HTR-8/SVneo (cell line): ENCODE results near the gene DLG5.

Experiments
- DNase-seq: peaks from one replicate; pipeline ENCODE4 v3.0.0; 2011; ENCODE audit warnings: low spot score, mixed read lengths; ENCODE audit not compliant: insufficient read length
- FAIRE-seq: peaks from 2 replicates; lab custom pipeline; 2011; peaks lifted over from hg19 to GRCh38; lab: Jason Lieb, UNC

Gene DLG5

GRCh38 chr10:77872947-77873535, 53.5 kb downstream of the DLG5 start:
- no peak for FAIRE-seq

GRCh38 chr10:77872151-77872946, 54.2 kb downstream of the DLG5 start:
- FAIRE-seq (no peak), DNase-seq (no peak)

More at GRCh38 chr10:77872947-77873535, 53.5 kb downstream of the DLG5 start:
- no peak for DNase-seq

GRCh38 chr10:77869626-77870420, 56.7 kb downstream of the DLG5 start:
- DNase-seq (no peak), FAIRE-seq (no peak)

GRCh38 chr10:77868523-77868922, 58.0 kb downstream of the DLG5 start:
- DNase-seq, result no peak
- no peak for FAIRE-seq

- no peak for FAIRE-seq
- DNase-seq, result no peak
These were observed 59.3 kb downstream of the DLG5 start for GRCh38 chr10:77867124-77867719.

- DNase-seq (no peak), FAIRE-seq (no peak)
These were observed 60.0 kb downstream of the DLG5 start for GRCh38 chr10:77866598-77866997.

- no peak for DNase-seq
- no peak for FAIRE-seq
These were observed 60.8 kb downstream of the DLG5 start for GRCh38 chr10:77865580-77866324.

GRCh38 chr10:77864151-77864851, 62.3 kb downstream of the DLG5 start:
- DNase-seq, result no peak
- no peak for FAIRE-seq

- FAIRE-seq (no peak), DNase-seq (no peak)
These were observed 63.1 kb downstream of the DLG5 start for GRCh38 chr10:77863446-77863845.

- FAIRE-seq (no peak), DNase-seq (no peak)
These were observed 64.0 kb downstream of the DLG5 start for GRCh38 chr10:77862595-77862994.

- FAIRE-seq (no peak), DNase-seq (no peak)
These were observed 65.2 kb downstream of the DLG5 start for GRCh38 chr10:77861366-77861765.

GRCh38 chr10:77859865-77860282, 66.7 kb downstream of the DLG5 start:
- no peak for DNase-seq
- FAIRE-seq, result no peak

- DNase-seq (no peak), FAIRE-seq (no peak)
These were observed 67.2 kb downstream of the DLG5 start for GRCh38 chr10:77859200-77859864.

- FAIRE-seq, result no peak
- DNase-seq, result no peak
These were observed 69.3 kb downstream of the DLG5 start for GRCh38 chr10:77857272-77857671.

- no peak for FAIRE-seq
These were observed 70.0 kb downstream of the DLG5 start for GRCh38 chr10:77856566-77856965.

GRCh38 chr10:77855404-77856155, 71.0 kb downstream of the DLG5 start:
- DNase-seq (no peak), FAIRE-seq (no peak)

More at GRCh38 chr10:77856566-77856965, 70.0 kb downstream of the DLG5 start:
- DNase-seq, result no peak

GRCh38 chr10:77854115-77854514, 72.4 kb downstream of the DLG5 start:
- DNase-seq (no peak), FAIRE-seq (no peak)

- no peak for DNase-seq
- FAIRE-seq, result no peak
These were observed 73.3 kb downstream of the DLG5 start for GRCh38 chr10:77853256-77853655.
